Brain pericyte (primary cell): ENCODE data around the gene GARRE1.
"Not testable (repeated sequence)": the region's sequence is repeated elsewhere in the genome, so short reads cannot be mapped to it uniquely, and the experiment has no call there.

Experiments used
- DNase-seq: peaks from one replicate; pipeline ENCODE4 v3.0.0-alpha.2; 2012; ENCODE audit warnings: low read depth, low spot score

GARRE1 gene, protein sequence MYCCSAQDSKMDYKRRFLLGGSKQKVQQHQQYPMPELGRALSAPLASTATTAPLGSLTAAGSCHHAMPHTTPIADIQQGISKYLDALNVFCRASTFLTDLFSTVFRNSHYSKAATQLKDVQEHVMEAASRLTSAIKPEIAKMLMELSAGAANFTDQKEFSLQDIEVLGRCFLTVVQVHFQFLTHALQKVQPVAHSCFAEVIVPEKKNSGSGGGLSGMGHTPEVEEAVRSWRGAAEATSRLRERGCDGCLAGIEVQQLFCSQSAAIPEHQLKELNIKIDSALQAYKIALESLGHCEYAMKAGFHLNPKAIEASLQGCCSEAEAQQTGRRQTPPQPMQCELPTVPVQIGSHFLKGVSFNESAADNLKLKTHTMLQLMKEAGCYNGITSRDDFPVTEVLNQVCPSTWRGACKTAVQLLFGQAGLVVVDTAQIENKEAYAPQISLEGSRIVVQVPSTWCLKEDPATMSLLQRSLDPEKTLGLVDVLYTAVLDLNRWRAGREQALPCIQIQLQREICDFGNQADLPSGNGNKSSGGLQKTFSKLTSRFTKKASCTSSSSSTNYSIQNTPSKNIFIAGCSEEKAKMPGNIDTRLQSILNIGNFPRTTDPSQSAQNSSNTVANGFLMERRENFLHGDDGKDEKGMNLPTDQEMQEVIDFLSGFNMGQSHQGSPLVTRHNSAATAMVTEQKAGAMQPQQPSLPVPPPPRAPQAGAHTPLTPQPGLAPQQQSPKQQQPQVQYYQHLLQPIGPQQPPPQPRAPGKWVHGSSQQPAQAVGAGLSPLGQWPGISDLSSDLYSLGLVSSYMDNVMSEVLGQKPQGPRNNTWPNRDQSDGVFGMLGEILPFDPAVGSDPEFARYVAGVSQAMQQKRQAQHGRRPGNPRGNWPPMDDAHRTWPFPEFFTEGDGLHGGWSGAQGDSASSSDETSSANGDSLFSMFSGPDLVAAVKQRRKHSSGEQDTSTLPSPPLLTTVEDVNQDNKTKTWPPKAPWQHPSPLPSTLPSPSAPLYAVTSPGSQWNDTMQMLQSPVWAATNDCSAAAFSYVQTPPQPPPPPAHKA (N-terminal part only)

DNA sequence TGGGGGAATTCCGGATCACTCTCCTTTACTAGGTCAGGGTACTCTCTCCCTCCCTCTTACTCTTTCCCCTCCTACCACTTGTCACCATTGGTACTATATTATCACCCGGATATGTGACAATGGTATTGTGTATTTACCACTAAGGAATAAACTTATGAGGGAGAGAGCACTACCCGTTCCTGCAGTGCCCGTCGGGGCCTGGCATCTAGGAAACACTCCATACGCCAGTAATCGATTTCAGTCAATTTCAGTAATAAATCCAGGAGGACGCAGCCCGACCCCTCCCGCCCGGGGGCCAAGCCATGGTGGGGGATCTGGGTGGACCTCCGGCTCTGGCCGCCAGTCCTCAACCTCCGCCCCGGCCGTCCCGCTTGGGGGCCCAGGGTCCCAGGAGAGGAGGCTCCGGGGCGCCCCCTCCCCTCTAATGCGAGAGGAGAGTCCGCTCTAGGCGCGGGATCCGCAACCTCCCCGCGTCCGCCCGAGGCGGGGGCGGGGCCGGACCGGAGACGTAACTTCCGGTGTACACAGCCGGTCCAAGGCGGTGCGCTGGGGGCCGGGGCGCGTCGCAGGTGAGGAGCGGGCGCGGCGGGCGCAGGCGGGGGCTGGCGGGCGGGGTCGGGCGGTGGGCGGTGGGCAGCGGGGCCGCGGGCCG, at the start of gene GARRE1:
TSS of gene GARRE1 (plus strand) at position 509 of the 652 bp plus-strand sequence. CDS start 45,920 bp downstream, outside the sequence.
- no peak for DNase-seq

GRCh38 chr19:34205324-34205723, 49.0 kb upstream of the GARRE1 start:
- not testable (repeated sequence) for DNase-seq

DNA sequence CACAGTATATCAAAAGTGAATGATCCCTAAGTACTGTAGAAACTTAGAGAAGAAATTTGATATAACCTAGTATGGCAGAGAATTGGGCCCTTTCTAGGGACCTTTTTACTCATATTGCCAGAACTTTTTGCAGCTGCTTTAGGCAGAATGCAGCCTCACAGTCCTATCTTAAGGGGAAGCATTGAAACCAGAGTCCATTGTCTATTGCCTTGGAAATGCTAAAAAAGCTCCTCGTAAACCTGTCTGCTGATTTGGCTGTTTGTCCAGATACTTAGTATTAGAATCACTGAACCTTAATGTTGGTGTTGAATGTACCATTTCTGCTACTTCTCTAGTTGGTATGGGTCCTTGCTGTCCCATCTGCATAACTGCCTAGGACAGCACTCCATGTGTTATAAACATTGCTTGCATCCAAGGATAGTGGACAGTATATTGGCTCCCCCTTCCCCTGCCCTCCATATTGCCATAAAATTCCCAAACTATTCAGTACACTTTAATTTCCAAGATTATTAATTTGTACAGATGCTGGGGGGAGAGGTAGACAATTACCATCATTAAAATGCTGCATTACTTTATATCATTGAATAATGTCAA, 46.0 kb upstream of the GARRE1 start:
- DNase-seq = no peak

DNA sequence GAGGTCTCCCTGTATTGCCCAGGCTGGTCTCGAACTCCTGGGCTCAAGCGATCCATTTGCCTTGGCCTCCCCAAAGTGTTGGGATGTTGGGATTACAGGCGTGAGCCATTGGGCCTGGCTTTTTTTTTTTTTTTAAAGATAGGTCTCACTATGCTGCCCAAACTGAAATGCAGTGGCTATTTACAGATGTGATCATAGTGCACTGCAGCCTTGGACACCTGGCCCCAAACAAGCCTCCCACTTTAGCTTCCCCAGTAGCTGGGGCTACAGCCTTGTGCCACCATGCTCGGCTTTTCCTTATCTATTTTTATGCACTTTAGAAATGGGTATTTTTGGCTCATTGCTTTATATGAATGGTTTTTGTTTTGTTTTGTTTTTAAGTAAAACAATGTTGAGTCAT, 44.6 kb upstream of the GARRE1 start:
- no peak for DNase-seq

DNA sequence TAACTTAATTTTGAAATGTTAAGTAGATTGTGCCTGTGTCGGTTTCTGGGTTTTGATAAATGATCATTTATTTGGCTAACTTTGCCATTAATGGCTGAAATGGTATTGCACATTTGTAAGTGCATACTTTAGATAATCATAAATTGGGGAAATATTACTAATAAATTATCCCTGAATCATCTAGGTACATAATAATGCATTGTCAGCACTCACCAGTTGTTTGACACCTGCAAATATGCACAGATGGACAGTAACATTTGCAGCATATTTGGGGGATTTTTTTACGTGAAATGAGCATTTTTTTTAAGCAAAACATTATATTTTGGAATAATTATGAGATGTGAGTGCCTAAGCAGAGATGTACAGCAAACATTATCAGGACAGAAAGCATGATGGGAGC, 41.1 kb upstream of the GARRE1 start:
- no peak for DNase-seq

DNA sequence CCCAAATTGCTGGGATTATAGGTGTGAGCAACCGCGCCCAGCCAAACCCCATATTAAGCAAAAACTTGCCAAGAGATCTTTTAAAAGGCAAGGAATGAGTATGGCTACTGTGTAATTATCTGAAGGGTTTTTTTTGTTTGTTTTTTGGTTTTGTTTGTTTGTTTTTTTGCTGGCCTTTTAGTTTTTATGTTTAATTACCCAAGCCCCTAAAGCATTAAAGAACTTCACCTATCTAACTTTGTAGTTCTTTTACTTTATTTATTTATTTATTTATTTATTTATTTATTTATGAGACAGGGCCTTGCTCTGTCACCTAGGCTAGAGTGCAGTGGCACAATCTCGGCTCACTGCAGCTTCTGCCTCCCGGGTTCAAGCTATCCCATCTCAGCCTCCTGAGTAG, 40.3 kb upstream of the GARRE1 start:
- no peak for DNase-seq

- DNase-seq = no peak
These were observed 39.2 kb upstream of the GARRE1 start for GRCh38 chr19:34215006-34215665.

GRCh38 chr19:34215666-34216038, 38.7 kb upstream of the GARRE1 start:
- DNase-seq = no peak

DNA sequence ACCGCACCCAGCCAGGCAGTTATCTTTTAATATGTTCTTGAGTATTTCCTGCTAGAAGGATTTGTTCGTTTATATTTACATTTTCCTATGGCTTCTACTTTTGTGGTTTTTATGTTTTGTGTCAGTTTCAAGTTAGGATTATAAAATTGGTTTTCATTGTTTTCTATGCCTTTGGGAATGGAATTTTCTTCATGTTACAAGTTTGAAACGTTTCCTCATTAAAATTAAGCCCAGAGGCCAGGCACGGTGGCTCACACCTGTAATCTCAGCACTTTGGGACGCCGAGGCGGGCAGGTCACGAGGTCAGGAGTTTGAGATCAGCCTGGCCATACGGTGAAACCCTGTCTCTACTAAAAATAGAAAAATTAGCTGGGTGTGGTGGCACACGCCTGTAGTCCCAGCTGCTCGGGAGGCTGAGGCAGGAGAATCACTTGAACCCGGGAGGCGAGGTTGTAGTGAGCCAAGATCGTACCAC, 37.6 kb upstream of the GARRE1 start:
- not testable (repeated sequence) for DNase-seq

- peak; percentile 80 for DNase-seq
These were observed 36.2 kb upstream of the GARRE1 start for GRCh38 chr19:34217952-34218817.

GRCh38 chr19:34218818-34219164, 35.6 kb upstream of the GARRE1 start:
- DNase-seq = no peak

GRCh38 chr19:34220472-34221063, 33.8 kb upstream of the GARRE1 start:
- no peak for DNase-seq

GRCh38 chr19:34222386-34222785, 32.0 kb upstream of the GARRE1 start:
- no peak for DNase-seq

DNA sequence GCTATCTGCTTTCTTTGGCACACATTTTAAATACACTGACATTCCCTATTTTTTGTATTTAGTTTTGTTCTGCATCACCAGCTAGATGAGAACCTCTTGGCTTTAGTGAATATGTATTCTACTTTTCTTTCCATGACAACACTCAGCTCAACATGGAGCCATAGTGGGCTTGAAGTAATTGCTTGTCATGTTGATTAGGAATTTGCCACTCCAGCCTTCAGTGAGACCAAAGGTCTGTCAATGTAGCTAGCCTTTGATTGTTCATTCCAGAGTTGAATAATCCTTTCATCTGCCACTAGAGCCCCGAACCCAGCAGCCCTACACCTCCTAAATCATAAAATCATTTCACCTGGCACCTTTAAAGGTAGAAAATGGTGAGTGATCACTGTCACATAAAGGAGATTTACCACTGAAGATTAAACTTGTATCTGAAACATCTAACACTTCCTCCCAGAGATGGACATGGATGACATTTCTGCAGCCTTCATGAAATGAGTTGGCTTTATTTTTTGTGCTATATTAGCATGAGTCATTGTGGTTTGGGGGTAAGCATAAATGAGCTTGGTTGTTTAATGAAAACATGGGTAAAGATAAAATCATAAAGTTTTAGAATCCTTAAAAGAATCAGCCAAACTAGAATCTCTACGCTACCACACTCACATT, 29.2 kb upstream of the GARRE1 start:
- DNase-seq = no peak

DNA sequence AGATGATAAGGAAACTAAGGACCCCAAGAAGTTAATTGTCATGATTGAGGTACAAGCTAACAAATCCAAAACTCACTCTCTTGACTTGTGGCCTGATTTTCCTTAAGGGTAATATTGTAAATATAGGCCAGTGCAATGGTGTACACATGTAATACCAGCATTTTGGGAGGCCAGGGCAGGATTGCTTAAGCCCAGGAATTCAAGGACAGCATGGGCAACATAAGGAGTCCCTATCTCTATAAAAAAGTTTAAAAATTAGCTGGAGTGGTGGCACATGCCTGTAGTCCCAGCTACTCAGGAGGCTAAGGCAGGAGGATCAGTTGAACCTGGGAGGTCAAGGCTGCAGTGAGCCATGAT, 28.7 kb upstream of the GARRE1 start:
- no peak for DNase-seq

- DNase-seq = no peak
These were observed 28.3 kb upstream of the GARRE1 start for GRCh38 chr19:34226036-34226435.

DNA sequence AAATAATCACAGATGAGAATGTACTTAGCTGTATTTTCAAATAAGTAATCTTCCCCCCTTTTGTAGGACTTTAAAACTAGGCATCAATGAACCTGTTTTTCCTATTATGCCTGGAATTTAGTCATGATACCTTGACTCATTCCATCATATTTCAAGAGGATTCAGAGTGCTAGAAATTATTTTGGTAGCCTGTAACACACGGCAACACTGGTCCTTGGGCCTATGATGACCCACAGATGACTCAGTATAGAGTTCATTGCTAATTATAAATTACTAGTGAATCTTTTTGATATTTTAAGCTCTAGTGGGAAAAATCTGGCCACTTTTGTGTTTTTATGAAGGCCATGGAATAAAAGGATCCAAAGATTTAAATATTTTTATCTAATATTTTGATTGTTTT, 26.0 kb upstream of the GARRE1 start:
- no peak for DNase-seq

DNA sequence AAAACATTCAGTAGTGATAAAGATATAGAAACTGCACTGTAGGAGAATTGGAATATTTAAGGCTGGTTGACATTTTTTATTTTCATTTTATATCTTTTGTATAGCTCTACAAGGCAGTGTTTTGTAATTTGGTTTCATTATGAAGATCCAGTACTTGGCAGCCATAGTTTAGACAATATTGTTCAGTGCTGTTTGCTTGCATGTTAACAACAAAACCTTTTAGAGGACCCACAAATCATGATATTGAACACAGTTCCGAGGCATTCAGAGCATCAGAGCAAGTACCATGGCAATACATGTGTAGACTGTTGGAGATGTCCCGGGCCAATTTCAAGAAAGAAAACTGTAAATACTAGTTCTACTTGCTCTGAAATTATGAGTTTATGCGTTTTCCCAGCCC, 25.6 kb upstream of the GARRE1 start:
- no peak for DNase-seq

DNA sequence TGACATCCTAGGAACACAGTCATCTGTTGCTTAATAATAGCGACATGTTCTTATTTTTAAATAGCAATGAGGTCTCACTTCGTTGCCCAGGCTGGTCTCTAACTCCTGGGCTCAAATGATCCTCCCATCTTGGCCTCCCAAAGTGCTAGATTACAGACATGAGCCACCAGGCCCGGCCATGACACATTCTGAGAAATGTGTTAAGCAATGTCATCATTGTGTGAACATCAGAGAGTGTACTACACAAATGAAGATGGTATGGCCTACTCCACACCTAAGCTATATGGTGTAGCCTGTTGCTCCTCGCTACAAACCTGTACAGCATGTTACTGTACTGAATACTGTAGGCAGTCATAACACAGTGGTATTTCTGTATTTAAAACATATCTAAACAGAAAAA, 24.6 kb upstream of the GARRE1 start:
- no peak for DNase-seq
